ENCODE measurements around the gene TRIM37. TPM values are rescaled to one million over a fixed set of nuclear protein-coding genes. Genes with fewer than 3 reads are reported as not detected.

The TRIM37 gene
- total and polyA plus RNA-seq, 2 of the 8 experiments (the other 6 are each of a cell fraction or from before 2014, with no cell fraction given) = 38.2 to 57.0 TPM

- H2BK120ac ChIP-seq (replicated peaks; ENCODE audit: low read depth, low read length) = no peak overlapping the region
- no peaks in the 10 kb centered on the region for H3K79me2 ChIP-seq (ENCODE audit: control insufficient read depth in 1 of 2, insufficient read depth in 2 of 2, low read length in 2 of 2)
- H3K23me2 ChIP-seq (ENCODE audit: low read depth, low read length) = no peaks in the 10 kb centered on the region
- no peaks in the 10 kb centered on the region for H4K20me1 ChIP-seq (replicated peaks in 1 of 2; ENCODE audit: control insufficient read depth in 1 of 2, insufficient read depth in 2 of 2, low read length in 2 of 2)
- no peak overlapping the region for H2BK15ac ChIP-seq (ENCODE audit: low read length)
- no peak overlapping the region for H3K56ac ChIP-seq (replicated peaks; ENCODE audit: insufficient read length, low read depth, low read length)
- FAIRE-seq (no peak), DNase-seq (ENCODE audit: low read depth in 1 of 2, low spot score in 2 of 2) (no peak)
- WGBS, 2 experiments (ENCODE audit: extremely low coverage in 1 of 2, insufficient coverage in 1 of 2, insufficient read length in 1 of 2, insufficient replicate concordance in 2 of 2, low coverage in 1 of 2, low lambda C conversion rate in 2 of 2, missing lambda C conversion rate in 1 of 2) = 94% methylated on average over 6 of the region's 6 CpGs; no CpG with 5 or more reads in 1 of the 2 experiments
- no peaks in the 10 kb centered on the region for H3K9me3 ChIP-seq (ENCODE audit: insufficient read depth in 2 of 2, low read depth in 1 of 2, low read length in 1 of 2)
- H3K27me3 ChIP-seq (replicated peaks in 1 of 4; ENCODE audit: control insufficient read depth in 3 of 4, extremely low read depth in 1 of 4, insufficient read depth in 3 of 4, low read length in 3 of 4) = no peaks in the 10 kb centered on the region
- no peak overlapping the region for H4K8ac ChIP-seq (ENCODE audit: extremely low read depth, insufficient read depth, low read length)
- no peak overlapping the region for H2BK20ac ChIP-seq (ENCODE audit: low read length)
- POLR2A ChIA-PET (ENCODE audit: partially characterized antibody) = no interaction called here
- no peak overlapping the region for H4K91ac ChIP-seq (replicated peaks; ENCODE audit: insufficient read length, low read length)
- H3K4me1 ChIP-seq (replicated peaks in 1 of 4; ENCODE audit: control insufficient read depth in 3 of 4, insufficient read depth in 4 of 4, low read length in 3 of 4) = no peaks in the 10 kb centered on the region
- no peak overlapping the region for H2AFZ ChIP-seq (ENCODE audit: low read length)
- no peak overlapping the region for H2AK5ac ChIP-seq (ENCODE audit: low read depth, low read length)
- CTCF ChIA-PET (ENCODE audit: partially characterized antibody) = no interaction called here
- no peaks in the 10 kb centered on the region for H3K79me1 ChIP-seq (ENCODE audit: low read depth, low read length)
- peaks cover 6 to 44% (median 15%) of the 10 kb centered on the region in 4 experiments for H3K36me3 ChIP-seq (ENCODE audit: control insufficient read depth in 2 of 4, insufficient read depth in 4 of 4, low read length in 3 of 4)
- no peak overlapping the region for H2BK5ac ChIP-seq (ENCODE audit: low read depth, low read length)
- H3K4ac ChIP-seq (replicated peaks; ENCODE audit: insufficient read length, low read depth, low read length) = no peak overlapping the region
- no peak overlapping the region for H3K4me3 ChIP-seq (ENCODE audit: extremely low read depth in 1 of 4, insufficient read depth in 2 of 4, low read depth in 3 of 4, low read length in 4 of 4)
- no peak overlapping the region for H4K5ac ChIP-seq (ENCODE audit: insufficient read length, low read depth, low read length)
- no peak overlapping the region for H3K4me2 ChIP-seq (ENCODE audit: insufficient read depth in 1 of 2, low read depth in 2 of 2, low read length in 2 of 2)
- H3K14ac ChIP-seq (ENCODE audit: insufficient read length) = no peak overlapping the region
- H3K23ac ChIP-seq (ENCODE audit: insufficient read length) = no peak overlapping the region
- H3K9ac ChIP-seq (replicated peaks in 1 of 4; ENCODE audit: extremely low read depth in 1 of 4, low read depth in 3 of 4, low read length in 3 of 4) = no peak overlapping the region
- no peak overlapping the region for H3K27ac ChIP-seq (ENCODE audit: low read depth, low read length)
- no peak overlapping the region for H3K18ac ChIP-seq (ENCODE audit: extremely low read depth, low read length)
- H2BK12ac ChIP-seq (ENCODE audit: low read depth, low read length) = no peak overlapping the region
- TF ChIP-seq ZNF274 (IDR thresholded peaks at IDR 0.05; ENCODE audit: borderline replicate concordance, extremely low read depth, low read length) (no peak), TAF1 (IDR thresholded peaks at IDR 0.05; ENCODE audit: low read depth, low read length) (no peak), KDM5A (IDR thresholded peaks at IDR 0.05; ENCODE audit: low read length) (no peak), CTBP2 (IDR thresholded peaks at IDR 0.05; ENCODE audit: borderline replicate concordance, insufficient read depth, insufficient read length, low read length) (no peak), RAD21 (IDR thresholded peaks at IDR 0.05 in 1 of 2, conservative IDR thresholded peaks at IDR 0.05 in 1 of 2; ENCODE audit: low read depth in 2 of 2, low read length in 2 of 2) (no peak), TCF12 (IDR thresholded peaks at IDR 0.05; ENCODE audit: low read depth, low read length) (no peak), TBP (IDR thresholded peaks at IDR 0.05; ENCODE audit: low read depth, low read length) (no peak), GTF2F1 (IDR thresholded peaks at IDR 0.05; ENCODE audit: borderline replicate concordance, low read depth, low read length) (no peak), CBX5 (IDR thresholded peaks at IDR 0.05; ENCODE audit: low read depth, low read length) (no peak), RBBP5 (IDR thresholded peaks at IDR 0.05; ENCODE audit: borderline replicate concordance, low read depth, low read length) (no peak), MAX (IDR thresholded peaks at IDR 0.05) (no peak), ASH2L (IDR thresholded peaks at IDR 0.05; ENCODE audit: low read length) (no peak), POU5F1 (IDR thresholded peaks at IDR 0.05; ENCODE audit: low read depth, low read length) (no peak), SUZ12 (IDR thresholded peaks at IDR 0.05; ENCODE audit: low read length) (no peak), PHF8 (conservative IDR thresholded peaks at IDR 0.05; ENCODE audit: low read depth, low read length) (no peak)
These were observed 38.9 kb downstream of the TRIM37 start for GRCh38 chr17:59067756-59068155.

All from H1 (cell line).